ENCODE measurements around the gene KRTAP10-11. TPM values are rescaled to one million over a fixed set of nuclear protein-coding genes. Genes with fewer than 3 reads are reported as not detected.
"Not testable (repeated sequence)": the region's sequence is repeated elsewhere in the genome, so short reads cannot be mapped to it uniquely, and the experiment has no call there.

Gene KRTAP10-11
- total and polyA plus RNA-seq, 11 donors = not detected

DNA sequence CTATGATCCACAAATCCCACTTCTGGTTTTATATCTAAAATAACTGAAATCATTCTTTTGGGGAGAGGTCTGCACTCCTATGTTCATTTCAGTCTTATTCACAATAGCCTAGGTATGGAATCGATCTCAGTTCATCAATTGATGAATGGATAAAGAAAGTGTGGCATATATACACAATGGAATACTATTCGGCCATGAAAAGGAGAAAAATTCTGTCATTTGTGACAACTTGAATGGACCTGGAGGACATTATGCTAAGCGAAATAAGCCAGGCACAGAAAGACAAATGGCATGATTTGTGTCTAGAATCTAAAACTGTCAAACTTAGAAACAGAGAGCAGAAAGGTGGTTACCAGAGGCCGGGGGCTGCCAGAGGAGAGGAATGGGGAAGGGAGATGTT lies 39.7 kb upstream of the KRTAP10-11 start:
- peaks cover 0 to 33% (median 6%) of the 10 kb centered on the region in 12 donors for H3K9me3 ChIP-seq
- peaks cover 0 to 11% (median 0%) of the 10 kb centered on the region in 9 donors for H3K27me3 ChIP-seq
- TF ChIP-seq POLR2A (IDR thresholded peaks at IDR 0.05) (no peak), CTCF (IDR thresholded peaks at IDR 0.05) (no peak)
- DNase-seq (no peak), ATAC-seq (no peak)
- H3K36me3 ChIP-seq = no peaks in the 10 kb centered on the region
- H3K4me1 ChIP-seq = no peaks in the 10 kb centered on the region
- H3K27ac ChIP-seq = no peak overlapping the region
- H3K4me3 ChIP-seq = no peak overlapping the region
- intact Hi-C loops (cut with DNase I) = no loop called here
- WGBS, 4 donors = 69 to 77% (median 73%) methylated on average over 4 of the region's 4 CpGs

- Histone ChIP-seq H3K4me3 (no peak overlapping the region), H3K27me3 (peaks cover 0 to 7% (median 0%) of the 10 kb centered on the region in 9 donors), H3K4me1 (no peaks in the 10 kb centered on the region), H3K36me3 (no peaks in the 10 kb centered on the region), H3K27ac (no peak overlapping the region), H3K9me3 (peaks cover 0 to 37% (median 6%) of the 10 kb centered on the region in 12 donors)
- intact Hi-C loops (cut with DNase I) = no loop called here
- DNase-seq = no peak
- ATAC-seq = no peak
- no peak for TF ChIP-seq POLR2A (IDR thresholded peaks at IDR 0.05)
- no peak for TF ChIP-seq CTCF (IDR thresholded peaks at IDR 0.05)
Observed at GRCh38 chr21:44609193-44609592, 37.0 kb upstream of the KRTAP10-11 start.

- H3K27ac ChIP-seq = not testable (repeated sequence)
Observed at GRCh38 chr21:44610157-44610843, 35.9 kb upstream of the KRTAP10-11 start.

DNA sequence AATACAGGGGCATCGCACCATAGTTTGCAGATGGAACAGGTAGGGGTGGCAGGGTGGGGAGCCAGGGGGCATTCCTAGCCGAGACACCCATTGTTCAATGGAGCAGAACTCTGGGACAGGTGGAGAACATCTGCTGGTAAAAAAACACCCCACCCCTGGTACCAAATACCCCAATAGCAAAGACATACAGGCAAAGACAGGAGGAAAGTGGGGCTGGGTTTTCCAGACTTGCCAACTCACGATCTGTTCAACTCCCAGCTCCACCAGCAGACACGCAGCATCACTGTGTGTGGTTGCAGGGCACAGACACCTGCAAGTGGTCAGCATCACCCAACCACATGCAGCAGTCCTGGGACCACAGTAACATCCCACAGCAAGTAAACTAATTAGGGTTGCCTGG lies 34.7 kb upstream of the KRTAP10-11 start:
- intact Hi-C loops (cut with DNase I) = no loop called here
- TF ChIP-seq CTCF (IDR thresholded peaks at IDR 0.05) (no peak), POLR2A (IDR thresholded peaks at IDR 0.05) (no peak)
- Histone ChIP-seq H3K9me3 (peaks cover 0 to 36% (median 6%) of the 10 kb centered on the region in 12 donors), H3K4me3 (no peak overlapping the region), H3K4me1 (no peaks in the 10 kb centered on the region), H3K36me3 (no peaks in the 10 kb centered on the region), H3K27me3 (peaks cover 0 to 5% (median 0%) of the 10 kb centered on the region in 9 donors), H3K27ac (no peak overlapping the region)
- WGBS, 4 donors = 76 to 89% (median 86%) methylated on average over 4 of the region's 4 CpGs
- ATAC-seq (no peak), DNase-seq (no peak)

More at GRCh38 chr21:44610157-44610843, 35.9 kb upstream of the KRTAP10-11 start:
- DNase-seq; H3K27me3 ChIP-seq; H3K36me3 ChIP-seq; ATAC-seq; H3K4me1 ChIP-seq; H3K4me3 ChIP-seq; intact Hi-C loops (cut with DNase I): not testable (repeated sequence)
- 86 to 98% (median 91%) methylated on average over 7 of the region's 7 CpGs for WGBS, 4 donors
- peaks cover 0 to 37% (median 6%) of the 10 kb centered on the region in 12 donors for H3K9me3 ChIP-seq
